KG1 (cell line): ENCODE data around the gene NDUFS1.
"Not testable (repeated sequence)": the region's sequence is repeated elsewhere in the genome, so short reads cannot be mapped to it uniquely, and the experiment has no call there.

Experiments
- DNase-seq: peaks from one replicate; lab custom pipeline; 2025; lab: John Stamatoyannopoulos, UW

Gene NDUFS1

DNA sequence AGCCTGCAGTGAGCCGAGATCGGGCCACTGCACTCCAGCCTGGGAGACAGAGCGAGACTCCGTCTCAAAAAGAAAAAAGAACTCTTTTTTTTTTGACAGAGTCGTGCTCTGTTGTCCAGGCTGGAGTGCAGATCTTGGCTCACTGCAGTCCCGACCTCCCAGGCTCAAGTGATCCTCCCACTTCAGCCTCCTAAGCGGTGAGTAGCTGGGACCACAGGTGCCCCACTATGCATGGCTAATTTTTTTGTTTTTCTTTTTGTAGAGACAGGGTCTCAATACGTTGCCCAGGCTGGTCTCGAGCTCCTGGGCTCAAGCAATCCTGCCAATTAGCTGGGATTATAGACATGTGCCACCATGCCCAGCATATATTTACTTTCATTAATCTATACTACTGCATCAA lies 60.8 kb downstream of the NDUFS1 start:
- DNase-seq: no peak

DNA sequence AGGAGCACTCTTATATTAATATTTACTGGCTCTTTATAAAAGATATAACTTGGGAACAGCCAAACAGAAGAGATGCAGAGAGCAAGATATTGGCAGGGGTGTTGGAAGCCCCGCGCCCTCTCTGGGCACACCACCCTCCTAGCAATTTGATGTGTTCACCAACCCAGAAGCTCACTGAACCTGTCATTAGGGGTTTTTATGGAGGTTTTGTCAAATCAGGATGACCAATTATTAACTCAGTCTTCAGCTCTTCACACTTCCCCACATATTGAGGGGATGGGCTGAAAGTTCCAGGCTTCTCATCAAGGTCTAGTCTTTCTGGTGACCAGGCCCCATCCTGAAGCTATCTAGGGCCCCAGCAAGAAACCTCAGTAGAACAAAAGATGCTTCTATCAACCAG lies 62.4 kb downstream of the NDUFS1 start:
- no peak for DNase-seq

DNA sequence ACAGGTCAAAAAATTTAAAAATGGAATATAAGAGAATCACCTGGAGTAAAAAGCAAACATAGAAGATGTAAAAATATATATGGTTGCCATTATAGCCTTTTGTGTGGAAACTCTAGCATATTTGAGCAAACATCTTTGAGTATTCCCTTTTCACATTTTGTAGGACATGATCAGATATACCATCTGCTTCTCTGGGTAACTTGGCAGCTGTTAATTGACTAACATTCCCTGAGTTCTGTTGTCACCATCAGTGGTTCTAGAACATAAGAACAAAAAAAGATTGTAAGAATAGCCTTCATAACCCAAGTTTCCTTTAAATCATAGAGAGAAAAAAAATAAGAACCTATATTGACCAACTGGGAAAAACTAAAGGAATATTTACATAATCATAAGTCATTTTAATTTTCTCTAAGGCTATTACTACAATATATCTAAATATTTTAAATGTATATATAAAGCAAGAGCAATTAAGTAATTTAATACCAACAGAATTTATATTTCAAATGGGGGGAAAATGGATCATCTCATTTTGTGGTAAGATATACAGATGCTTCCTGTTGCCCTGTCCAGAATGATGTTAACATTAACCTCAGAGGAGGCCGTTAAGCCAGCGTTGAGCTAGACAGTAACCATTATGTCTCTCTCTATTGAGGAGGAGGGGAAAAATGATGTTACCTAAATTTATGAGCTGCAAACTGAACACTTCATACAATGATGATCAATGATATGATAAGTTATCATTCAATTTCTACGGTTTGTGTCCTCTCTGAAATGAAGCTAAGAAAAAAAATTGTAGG lies 63.5 kb downstream of the NDUFS1 start:
- DNase-seq: peak; percentile 78

DNA sequence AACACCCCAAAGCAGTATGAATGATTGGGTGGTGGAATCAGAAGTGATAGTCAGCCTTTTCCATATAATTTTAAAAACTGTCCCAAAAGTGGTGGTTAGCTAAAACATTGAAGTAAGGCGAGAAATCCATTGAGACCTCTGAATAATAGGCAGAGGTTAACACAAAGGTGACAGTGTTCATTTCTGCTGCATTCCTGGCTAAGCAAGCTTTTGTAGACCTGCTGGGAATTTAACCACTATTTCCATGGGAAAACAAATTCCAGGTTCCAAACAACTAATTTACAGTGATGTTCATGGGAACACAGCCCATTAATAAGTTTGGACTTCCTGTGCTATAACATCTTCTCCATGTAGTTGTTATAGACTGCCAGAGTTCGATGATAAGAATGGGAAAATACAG lies 66.9 kb downstream of the NDUFS1 start:
- DNase-seq: no peak

DNA sequence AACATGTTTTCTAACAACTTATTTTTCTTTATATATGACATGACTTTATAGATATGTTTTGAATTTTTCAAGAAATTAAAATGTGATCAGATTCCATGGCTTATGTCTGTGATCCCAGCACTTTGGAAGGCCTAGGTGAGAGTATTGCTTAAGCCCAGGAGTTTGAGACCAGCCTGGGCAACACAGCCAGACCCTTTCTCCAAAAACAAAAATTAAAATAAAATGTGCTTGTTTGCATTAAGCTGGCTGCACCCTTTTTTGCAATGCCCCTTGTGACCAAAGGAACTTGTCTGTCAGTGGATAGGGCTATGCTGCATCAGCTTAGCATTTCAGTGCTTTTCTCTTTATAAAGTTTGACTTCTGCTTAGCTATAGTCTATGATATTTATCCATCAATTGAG lies 71.0 kb downstream of the NDUFS1 start:
- no peak for DNase-seq

DNA sequence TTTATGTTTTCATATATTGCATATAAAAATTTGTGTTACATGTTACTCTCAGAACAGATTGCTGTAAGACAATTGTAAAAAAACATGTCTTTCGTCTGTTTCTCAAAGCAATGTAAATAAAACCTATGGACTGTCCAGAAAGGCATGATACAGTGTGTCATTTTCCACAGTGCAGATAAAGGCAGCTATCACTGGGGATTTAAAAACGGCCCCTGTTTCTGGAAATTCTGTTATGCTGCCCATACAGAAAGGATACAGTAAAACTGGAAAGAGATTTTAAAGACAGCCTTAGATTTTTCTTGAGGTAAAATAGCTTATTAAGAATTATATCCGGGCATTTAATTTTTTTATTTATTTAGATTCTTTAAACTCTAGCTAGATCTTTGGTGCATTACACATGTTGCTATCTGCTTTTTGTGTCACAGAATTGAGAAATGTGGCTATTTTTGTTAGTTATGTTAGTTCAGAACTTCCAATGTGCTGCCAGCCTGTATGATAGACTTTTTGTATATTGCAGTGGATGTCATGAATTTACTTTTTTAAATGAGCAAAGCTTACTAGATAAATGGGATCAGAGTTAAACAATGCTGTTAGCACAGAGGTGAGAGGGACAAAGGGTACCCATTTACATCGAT lies 72.4 kb downstream of the NDUFS1 start:
- DNase-seq: no peak

DNA sequence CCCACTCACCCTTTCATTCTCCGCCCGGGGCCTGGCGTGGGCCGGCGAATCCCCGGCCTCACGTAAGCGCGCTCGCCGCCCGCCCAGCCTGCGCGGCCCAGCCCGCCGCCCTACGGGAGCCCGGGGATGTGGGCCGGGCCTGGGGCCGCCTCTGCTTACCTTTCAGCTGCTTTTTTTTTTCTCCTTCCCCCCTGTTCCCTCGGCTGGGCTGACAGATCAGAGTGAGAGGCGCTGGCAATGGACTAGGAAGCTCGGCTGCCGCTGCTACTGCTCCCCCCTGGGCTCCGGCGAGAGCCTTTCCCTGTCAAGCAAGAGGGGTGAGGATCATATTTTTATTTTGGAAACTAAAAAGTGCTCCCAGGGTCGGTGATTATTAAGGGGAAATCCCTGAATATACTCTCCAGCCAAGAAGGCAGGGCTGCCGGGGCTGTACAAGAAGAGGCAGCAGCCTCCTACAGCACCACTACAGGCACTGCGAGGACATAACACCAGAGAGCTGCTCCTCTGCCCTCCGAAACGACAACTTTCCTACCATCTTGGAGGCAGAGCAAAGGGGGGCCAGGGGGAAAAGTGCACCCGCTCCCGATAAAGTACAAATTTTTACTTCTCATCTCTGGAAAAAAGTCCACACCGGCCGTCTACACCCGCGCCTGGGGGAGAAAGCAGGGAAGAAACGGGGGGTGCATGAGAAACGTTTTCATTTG lies 73.3 kb downstream of the NDUFS1 start, which contains the start of gene INO80D:
Gene INO80D, minus strand, starts transcription at position 433 of the 704 bp plus-strand sequence. CDS start 23,158 bp downstream, outside the sequence.
- peak; percentile 78 for DNase-seq

DNA sequence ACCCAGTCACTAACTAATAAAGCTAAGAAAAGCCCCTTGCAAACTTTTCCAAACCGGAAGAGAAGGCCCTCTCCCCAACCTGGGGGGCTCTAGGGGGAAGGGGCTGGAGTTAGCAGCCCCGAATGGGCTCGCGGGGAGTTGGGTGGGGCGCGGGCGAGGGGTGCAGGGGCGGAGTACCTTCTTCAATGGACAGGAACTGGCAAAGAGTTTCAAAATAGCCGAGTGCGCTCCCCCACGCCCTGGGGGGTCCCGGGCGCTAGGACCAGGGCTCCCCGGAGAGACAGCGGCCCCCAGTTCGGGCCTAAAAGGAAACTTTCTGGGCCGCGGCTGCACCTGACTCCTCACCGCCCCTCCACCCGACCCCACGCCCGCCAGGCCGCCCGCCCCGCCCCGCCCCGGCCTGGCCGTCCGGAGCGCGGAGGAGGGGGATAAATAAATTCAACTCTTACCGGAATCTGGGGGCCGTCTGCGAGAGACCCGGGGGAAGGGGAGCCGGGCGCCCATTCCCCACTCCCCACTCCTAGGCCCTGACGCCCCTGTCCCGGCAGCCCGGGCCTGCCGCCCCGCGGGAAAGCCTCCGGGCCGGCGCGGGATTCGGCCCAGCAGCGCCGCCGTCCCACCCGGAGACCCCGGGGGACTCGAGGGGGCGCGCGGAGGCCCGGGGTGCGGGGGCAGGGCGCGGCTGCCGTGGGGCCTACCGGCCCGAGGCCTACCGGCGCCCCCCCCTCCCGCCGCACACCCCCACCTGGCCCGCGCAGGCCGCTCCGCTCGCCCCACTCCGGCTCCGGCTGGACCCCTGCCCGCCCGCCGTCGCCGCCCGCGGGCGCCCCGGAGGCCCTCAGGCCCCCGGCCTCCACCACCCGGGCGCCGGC lies 74.1 kb downstream of the NDUFS1 start:
- DNase-seq: no peak

DNA sequence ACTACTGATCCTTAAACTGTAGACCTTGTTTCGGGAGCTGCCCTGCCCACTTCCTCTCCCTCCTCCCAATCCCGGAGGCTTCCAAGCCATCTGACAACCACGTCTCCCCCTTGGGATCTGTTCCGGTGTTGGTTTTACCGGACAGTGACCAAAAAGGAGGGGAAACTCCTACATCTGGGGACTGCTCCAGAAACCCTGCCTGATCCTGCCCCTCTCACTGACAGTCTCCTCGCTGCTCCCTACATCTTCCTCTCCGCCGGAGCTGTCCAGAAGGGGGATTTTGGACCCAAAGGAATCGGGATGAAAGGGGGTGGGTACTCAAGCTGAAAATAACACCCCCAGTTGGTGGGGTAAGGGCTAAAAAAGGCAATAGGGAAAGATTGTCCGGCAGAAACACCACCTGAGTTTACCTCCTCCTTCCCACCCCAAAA lies 74.8 kb downstream of the NDUFS1 start:
- DNase-seq: no peak

DNA sequence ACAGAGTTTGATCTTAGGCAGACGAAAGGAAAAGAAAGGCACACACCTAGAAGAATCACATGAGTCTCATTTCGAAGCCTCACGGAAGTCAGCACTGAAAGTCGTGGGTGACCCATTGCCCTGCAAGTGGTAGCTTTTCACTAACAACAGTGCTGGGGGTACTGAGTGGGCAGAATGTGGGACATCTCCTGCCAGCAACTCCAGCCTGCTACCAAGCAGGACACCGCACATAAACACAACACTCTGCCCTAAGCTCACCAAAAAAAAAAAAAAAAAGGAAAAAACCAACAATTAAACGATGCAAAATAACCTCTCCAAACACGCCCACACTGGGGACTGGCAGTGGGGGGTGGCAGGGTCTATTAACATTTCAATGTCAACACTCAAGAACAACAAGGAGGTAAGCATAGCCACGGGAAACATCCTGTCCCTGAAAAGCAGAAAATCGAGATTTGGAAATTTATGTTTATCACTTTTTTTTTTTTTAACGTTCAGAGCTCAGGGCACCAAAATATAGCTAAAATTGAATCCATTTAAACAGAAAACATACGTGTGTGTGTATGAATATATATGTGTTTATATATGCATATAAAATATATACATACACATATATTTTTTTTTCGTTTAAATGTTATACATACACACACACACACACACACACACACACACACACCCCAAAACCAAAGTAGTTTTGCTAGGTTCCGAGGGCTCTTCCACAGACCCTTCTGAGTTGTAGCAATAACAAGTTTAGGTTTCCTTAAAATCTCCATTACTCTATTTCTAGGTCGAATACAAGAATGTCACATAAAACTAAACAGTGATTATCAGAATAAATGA lies 75.4 kb downstream of the NDUFS1 start:
- DNase-seq: no peak

DNA sequence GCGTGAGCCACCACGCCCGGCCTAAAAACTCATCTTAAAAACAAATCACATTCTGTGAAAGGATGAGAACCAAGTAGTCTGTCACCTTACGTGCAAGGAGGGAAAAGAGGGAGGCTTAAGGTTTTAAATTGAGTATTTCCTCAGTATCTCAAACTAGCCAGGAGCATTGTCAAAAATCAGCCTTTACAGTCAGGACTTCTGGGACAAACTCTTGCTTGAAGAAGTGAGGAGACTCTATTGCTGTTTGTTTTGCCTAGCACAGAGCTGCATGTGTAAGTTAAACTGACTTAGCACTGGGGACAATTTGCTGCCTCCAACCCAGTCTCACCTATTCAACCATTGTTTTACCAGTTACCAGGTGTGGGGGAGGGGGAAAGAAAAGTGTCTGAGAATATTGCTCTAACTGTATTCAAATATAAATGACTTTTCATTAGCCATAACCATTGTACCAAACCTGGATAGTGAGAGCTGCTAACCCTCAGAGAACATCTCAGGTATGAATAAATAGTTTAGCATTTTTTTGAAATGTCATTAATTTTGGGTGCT lies 76.9 kb downstream of the NDUFS1 start:
- DNase-seq: no peak

DNA sequence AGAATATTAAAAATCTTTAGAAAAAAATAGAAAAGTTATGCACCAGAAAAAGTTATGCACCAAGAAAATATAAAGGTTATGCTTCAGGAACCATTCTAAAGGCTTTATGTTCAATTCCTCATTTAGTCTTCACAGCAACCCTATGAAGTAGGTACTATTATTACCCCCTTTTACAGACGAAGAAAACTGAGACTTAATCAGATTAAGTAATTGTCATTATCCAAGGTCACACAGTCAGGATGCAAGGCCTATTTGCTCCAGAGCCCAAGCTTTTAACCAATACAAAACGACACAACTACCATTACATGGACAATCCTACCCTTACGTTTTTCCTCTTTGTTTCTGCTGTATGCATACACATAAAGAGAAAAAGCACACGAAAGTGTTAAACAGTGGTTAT lies 78.3 kb downstream of the NDUFS1 start:
- DNase-seq: no peak

DNA sequence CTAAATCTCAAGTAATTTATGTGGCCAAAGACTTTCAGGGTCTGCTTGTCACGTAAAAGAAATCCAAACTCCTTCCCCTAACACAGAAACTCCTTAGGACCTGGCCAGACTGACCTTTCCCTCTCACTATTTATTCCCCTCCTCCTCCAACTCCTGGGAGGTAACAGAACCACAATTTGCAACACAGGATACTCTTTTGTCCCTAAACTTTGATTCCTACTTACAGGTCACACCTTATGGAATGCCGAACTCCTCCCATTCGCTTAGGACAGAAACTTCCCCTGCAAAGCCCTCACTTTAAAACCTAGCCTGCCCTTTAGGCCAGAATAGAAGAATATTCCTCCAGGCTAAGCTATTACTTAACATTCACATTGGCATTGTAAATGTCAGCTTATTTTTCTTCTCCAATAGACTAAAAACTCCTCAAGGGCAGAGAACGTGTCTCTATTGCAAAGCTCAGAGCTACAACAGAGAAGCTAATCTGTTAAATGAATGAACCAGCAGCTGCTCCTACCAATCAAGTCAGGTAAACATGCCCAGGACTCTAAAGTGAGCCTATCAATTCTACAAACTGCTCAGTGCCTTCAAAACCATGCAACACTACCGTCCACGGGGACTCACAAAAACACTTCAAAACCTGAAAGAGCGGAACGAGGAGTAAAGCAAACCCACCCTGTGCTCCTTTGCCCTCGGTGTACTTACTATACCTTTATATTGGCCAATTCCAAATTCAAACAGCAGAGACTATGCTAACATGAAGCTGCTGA lies 79.4 kb downstream of the NDUFS1 start:
- no peak for DNase-seq

DNA sequence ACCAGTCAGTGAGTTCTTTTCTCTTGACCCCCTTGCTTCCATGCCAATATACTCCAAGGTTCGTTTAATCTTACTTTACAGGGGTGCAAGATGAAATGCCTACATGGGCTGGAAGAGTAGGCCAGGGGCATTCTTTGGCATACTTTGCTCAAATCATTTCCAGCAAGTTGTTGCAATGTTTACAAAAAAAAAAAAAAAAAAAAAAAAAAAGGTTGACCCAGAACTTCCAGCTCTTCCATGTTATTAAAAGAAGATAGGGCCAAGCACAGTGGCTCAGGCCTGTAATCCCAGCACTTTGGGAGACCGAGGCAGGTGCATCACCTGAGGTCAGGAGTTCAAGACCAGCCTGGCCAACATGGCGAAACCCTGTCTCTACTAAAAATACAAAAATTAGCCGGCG lies 81.4 kb downstream of the NDUFS1 start:
- DNase-seq: not testable (repeated sequence)

DNA sequence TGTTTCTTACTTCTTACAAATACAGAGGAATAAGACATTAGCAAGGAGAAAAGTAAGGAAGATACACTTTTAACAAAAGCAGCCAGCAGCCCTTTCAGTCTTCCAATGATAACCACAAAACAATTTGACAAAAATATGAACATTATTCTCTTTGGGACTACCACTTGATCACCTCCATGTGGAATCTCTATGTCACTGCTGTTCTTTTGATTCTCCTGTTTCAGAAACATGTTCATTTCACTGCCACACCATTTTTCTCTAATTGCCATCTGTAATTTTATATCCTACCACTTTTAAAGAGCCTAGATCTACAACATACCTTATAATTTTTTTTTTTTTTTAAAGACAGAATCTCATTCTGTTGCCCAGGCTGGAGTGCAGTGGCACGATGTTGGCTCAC lies 84.1 kb downstream of the NDUFS1 start:
- no peak for DNase-seq

DNA sequence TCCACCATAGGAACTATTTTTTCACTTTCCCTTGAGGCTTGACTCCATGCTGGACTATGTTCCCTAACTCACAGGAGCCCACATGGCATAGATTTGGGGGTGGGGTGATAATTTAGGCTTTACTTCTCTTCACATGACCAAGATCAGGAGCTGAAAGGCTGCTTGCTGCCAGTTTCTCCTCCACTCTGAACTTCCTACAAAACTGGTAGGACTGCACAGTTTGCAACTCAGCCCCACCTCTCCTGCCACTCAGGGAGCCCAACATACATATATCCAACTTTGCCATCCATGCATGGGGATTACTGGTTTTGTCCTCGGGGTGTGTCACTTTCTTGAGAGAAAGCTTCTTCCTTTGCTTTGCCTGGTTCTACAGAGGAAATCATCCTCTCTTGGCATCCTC lies 87.4 kb downstream of the NDUFS1 start:
- no peak for DNase-seq

DNA sequence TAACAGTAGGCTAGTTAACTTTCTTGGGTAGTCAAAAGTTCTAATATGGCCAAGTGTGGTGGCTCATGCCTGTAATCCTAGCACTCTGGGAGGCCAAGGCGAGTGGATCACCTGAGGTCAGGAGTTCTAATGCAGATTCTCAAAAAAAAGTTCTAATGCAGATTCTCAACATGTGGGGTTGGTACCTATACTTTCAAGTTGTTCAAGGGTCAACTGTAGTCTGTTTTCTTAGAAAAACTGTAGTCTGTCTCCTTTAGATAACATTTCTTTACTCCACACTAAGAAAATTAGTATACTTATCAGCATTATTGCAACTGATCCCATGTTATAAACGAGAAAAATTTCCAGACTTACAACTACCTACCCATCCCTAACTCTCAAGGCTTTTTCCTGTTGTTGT lies 89.8 kb downstream of the NDUFS1 start:
- DNase-seq: no peak

DNA sequence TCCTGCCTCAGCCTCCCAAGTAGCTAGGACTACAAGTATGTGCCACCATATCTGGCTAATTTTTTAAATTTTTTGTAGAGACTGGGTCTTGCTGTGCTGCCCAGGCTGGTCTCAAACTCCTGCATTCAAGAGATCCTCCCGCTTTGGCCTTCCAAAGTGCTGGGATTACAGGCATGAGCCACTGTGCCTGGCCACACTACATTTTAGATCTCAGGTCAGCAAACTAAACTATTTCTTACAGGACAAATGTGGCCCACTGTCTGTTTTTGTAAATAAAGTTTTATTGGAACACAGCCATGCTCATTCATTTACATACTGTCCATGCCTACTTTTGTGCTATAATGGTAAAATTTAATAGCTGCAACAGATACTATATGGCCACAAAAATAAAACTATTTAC lies 91.0 kb downstream of the NDUFS1 start:
- no peak for DNase-seq
